Measurements from ENCODE around the gene PIAS1. TPM values are rescaled to one million over a fixed set of nuclear protein-coding genes. Genes with fewer than 3 reads are reported as not detected.

PIAS1 gene
- total and polyA plus RNA-seq, 9 of the 15 experiments (the other 6 are each of a cell fraction or from before 2014, with no cell fraction given), result 18.0 to 59.1 (median 28.5) TPM

- TF ChIP-seq VEZF1 (CRISPR knock-in tag; IDR thresholded peaks at IDR 0.05) (peak; percentile 95), ZNF140 (CRISPR knock-in tag; IDR thresholded peaks at IDR 0.05) (no peak), BHLHE40 (IDR thresholded peaks at IDR 0.05; ENCODE audit: low read length) (peak; percentile 88), RREB1 (CRISPR knock-in tag; IDR thresholded peaks at IDR 0.05) (no peak), ZBTB7A (IDR thresholded peaks at IDR 0.05; ENCODE audit: borderline replicate concordance, control insufficient read depth, low read depth, low read length) (peak; percentile 48; the same call in 1 of the 2 replicates), ZSCAN29 (IDR thresholded peaks at IDR 0.05) (no peak), ESRRA (IDR thresholded peaks at IDR 0.05; ENCODE audit: borderline replicate concordance, low read depth) (peak; percentile 14; the same call in 1 of the 2 replicates), THRAP3 (IDR thresholded peaks at IDR 0.05; ENCODE audit: borderline replicate concordance) (no peak), SIN3B (IDR thresholded peaks at IDR 0.05; ENCODE audit: low read depth) (peak; percentile 71; the same call in 1 of the 2 replicates), ZBTB12 (CRISPR knock-in tag; IDR thresholded peaks at IDR 0.05) (no peak), ETS1 (conservative IDR thresholded peaks at IDR 0.05; ENCODE audit: control insufficient read depth, low read depth, low read length) (peak; percentile 85; the same call in 1 of the 2 replicates), GTF2E2 (tag; IDR thresholded peaks at IDR 0.05) (peak; percentile 45; the same call in 1 of the 2 replicates), HNRNPK (IDR thresholded peaks at IDR 0.05; ENCODE audit: low read depth, low read length, poor library complexity, severe bottlenecking) (peak; percentile 79), SMAD3 (CRISPR knock-in tag; conservative IDR thresholded peaks at IDR 0.05) (no peak), POLR2G (IDR thresholded peaks at IDR 0.05; ENCODE audit: low read depth, low read length) (peak; percentile 96), ZNF282 (CRISPR knock-in tag; IDR thresholded peaks at IDR 0.05) (peak; percentile 64; the same call in 1 of the 2 replicates), ERF (CRISPR knock-in tag; IDR thresholded peaks at IDR 0.05) (0 out of 2 replicates have a peak, but pooled peaks have one; percentile 22), POLR2AphosphoS5 (IDR thresholded peaks at IDR 0.05; ENCODE audit: control insufficient read depth, insufficient read depth, low read depth, low read length) (peak; percentile 56)
Measured at GRCh38 chr15:68229386-68230156, 175.5 kb downstream of the PIAS1 start, which contains the start of gene CLN6 (continued).

Data from K562 (cell line).